Breast epithelium (tissue), 4 donors: ENCODE measurements around the gene SPHK2. TPM values are rescaled to one million over a fixed set of nuclear protein-coding genes. Genes with fewer than 3 reads are reported as not detected.

Source experiments
- DNase-seq, 2 donors: peaks; one replicate each; pipeline ENCODE4 v3.0.0-alpha.2; 2019; ENCODE audit warnings: low spot score in 2 of 2
- H3K27ac ChIP-seq, 2 donors: fragments of 200-600 bp; sonication (generic) in 1 of 2; one replicate each; pipeline ENCODE4 v1.5.1; 2016 to 2019; ENCODE audit warnings: mild to moderate bottlenecking in 1 of 2
- H3K27me3 ChIP-seq, 2 donors: fragments of 200-600 bp; sonication (generic) in 1 of 2; one replicate each; pipeline versions ENCODE4 v1.5.1 to v1.6.0; 2017 to 2019; ENCODE audit warnings: control low read depth in 1 of 2, mild to moderate bottlenecking in 1 of 2
- H3K36me3 ChIP-seq: fragments of 200-600 bp; one replicate; pipeline ENCODE4 v1.5.1; 2019
- H3K4me1 ChIP-seq, 2 donors: fragments of 200-600 bp; sonication (generic); one replicate each; pipeline ENCODE4 v1.5.1; 2016 to 2019; ENCODE audit warnings: control low read depth in 1 of 2
- H3K4me3 ChIP-seq, 3 donors: fragments of 200-600 bp; sonication (generic); 1 replicate in 2 of 3; 2 replicates in 1 of 3; pipeline ENCODE4 v1.5.1; 2016 to 2019; ENCODE audit warnings: mild to moderate bottlenecking in 3 of 3, moderate library complexity in 2 of 3
- H3K9me3 ChIP-seq, 2 donors: fragments of 200-600 bp; sonication (generic) in 1 of 2; one replicate each; pipeline ENCODE4 v1.5.1; 2016 to 2019; ENCODE audit warnings: control low read depth in 1 of 2
- POLR2A ChIP-seq: fragments of 450-650 bp; IDR thresholded peaks from one replicate; pipeline ENCODE4 v1.6.1; 2016; ENCODE audit warnings: antibody characterized with exemption, mild to moderate bottlenecking, moderate library complexity
- POLR2AphosphoS5 ChIP-seq, 3 donors: sonication (generic); formaldehyde crosslinking; IDR thresholded peaks; one replicate each; pipeline ENCODE4 v1.6.1; 2017; ENCODE audit warnings: antibody characterized with exemption in 3 of 3
- intact Hi-C: fragments of 100-400 bp; cut with DNase I; formaldehyde crosslinking; loops from one replicate; pipeline ENCODE4 v1.15.1; 2023; ENCODE audit warnings: low total_unique reads
- total RNA-seq, 3 donors: library from RNA; depleted of rRNA; stranded (reverse); fragments of >200 nt; gene quantifications; one replicate each; pipeline ENCODE4 v1.1.0, GENCODE V29; 2016
- TF ChIP-seq, protein P1 (sequence below), 3 donors: fragments of 450-650 bp; IDR thresholded peaks; one replicate each; pipeline ENCODE4 v1.5.1; 2016 to 2017; ENCODE audit warnings: antibody characterized with exemption in 3 of 3, mild to moderate bottlenecking in 3 of 3, moderate library complexity in 3 of 3

Gene SPHK2
- total RNA-seq, 3 donors from 2014 or later = 7.4 to 10.8 (median 10.5) TPM

DNA sequence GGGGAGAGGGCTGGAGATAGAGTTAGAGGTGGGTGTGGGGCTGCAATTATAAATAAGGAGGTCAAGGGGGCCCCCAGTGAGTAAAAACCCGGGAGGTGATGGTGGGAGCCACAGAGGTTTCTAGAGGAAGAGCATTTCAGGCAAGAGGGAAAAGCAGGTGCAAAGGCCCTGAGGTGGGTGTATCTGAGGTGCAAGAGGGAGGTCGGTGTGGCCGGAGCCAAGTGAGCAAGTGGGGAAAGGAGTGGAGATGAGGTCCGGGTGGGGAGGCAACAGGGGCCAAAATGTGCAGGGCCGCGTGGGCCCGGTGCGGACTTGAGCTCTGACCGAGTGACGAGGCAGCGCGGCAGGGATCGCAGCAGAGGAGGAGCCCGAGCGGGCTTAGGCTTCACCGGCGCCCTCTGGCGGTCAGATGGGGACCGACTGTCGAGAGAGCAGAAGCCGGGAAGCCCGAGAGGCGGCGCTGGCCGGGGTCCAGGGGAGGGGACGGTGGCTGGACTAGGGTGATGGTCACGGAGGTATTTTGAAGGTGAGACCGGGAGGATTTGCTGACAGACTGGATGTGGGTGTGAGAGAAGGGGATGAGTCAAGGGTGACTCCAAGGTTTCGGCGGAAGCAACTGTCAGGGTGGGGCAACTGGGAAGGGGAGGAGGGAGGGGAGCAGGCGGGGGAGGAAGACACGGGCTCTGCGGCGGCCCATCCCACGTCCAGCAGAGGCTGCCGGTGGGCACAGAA lies 30.5 kb upstream of the SPHK2 start:
- Histone ChIP-seq H3K27ac (peak overlapping the region; percentile 2 to 10), H3K4me3 (peak overlapping the region; percentile 26 to 60 (median 42)), H3K27me3 (no peaks in the 10 kb centered on the region), H3K4me1 (no peaks in the 10 kb centered on the region), H3K36me3 (no peaks in the 10 kb centered on the region), H3K9me3 (no peaks in the 10 kb centered on the region)
- intact Hi-C loops = no loop called here
- peak; percentile 21 to 42 (median 41) for TF ChIP-seq POLR2AphosphoS5 (IDR thresholded peaks at IDR 0.05)
- TF ChIP-seq POLR2A = no peak
- TF ChIP-seq, protein P1, sequence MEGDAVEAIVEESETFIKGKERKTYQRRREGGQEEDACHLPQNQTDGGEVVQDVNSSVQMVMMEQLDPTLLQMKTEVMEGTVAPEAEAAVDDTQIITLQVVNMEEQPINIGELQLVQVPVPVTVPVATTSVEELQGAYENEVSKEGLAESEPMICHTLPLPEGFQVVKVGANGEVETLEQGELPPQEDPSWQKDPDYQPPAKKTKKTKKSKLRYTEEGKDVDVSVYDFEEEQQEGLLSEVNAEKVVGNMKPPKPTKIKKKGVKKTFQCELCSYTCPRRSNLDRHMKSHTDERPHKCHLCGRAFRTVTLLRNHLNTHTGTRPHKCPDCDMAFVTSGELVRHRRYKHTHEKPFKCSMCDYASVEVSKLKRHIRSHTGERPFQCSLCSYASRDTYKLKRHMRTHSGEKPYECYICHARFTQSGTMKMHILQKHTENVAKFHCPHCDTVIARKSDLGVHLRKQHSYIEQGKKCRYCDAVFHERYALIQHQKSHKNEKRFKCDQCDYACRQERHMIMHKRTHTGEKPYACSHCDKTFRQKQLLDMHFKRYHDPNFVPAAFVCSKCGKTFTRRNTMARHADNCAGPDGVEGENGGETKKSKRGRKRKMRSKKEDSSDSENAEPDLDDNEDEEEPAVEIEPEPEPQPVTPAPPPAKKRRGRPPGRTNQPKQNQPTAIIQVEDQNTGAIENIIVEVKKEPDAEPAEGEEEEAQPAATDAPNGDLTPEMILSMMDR (IDR thresholded peaks at IDR 0.05) = peak; percentile 84 to 94 (median 93)
- DNase-seq = peak; percentile 76 to 86

DNA sequence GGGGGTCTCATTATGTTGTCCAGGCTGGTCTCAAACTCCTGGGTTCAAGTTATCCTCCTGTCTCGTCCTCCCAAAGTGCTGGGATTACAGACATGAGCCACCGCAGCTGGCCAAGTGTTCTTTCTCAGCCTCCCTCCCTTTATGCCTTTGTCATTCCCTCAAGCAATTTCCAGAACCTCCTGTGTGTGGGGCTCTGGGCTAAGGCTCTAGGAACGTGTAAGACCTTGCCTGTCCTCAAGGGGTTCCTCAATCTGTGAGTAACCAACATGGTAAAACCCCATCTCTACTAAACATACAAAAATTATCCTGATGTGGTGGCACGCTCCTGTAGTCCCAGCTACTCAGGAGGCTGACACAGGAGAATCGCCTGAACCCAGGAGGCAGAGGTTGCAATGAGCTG lies 28.3 kb upstream of the SPHK2 start:
- intact Hi-C loops = no loop called here
- TF ChIP-seq POLR2AphosphoS5 (IDR thresholded peaks at IDR 0.05) = no peak
- TF ChIP-seq, protein P1 (IDR thresholded peaks at IDR 0.05) = no peak
- no peak for TF ChIP-seq POLR2A
- Histone ChIP-seq H3K9me3 (no peaks in the 10 kb centered on the region), H3K4me1 (no peaks in the 10 kb centered on the region), H3K36me3 (no peaks in the 10 kb centered on the region), H3K4me3 (no peak overlapping the region), H3K27ac (no peak overlapping the region), H3K27me3 (no peaks in the 10 kb centered on the region)
- DNase-seq = no peak

DNA sequence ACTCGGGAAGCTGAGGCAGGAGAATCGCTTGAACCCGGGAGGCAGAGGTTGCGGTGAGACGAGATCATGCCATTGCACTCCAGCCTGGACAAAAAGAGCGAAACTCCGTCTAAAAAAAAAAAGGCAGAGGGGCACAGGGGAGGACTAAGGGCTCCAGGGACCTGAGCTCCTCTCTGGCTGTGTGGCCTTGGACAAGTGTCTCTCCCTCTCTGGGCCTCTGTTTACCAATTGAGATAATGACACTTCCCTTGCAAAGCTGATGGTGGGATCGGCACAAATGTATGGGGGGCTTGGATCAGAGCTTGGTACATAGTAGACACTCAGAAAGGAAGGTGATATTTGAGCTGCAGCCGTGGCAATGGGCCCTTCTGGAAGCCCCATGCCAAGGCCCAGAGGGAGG lies 24.1 kb upstream of the SPHK2 start:
- Histone ChIP-seq H3K4me3 (no peak overlapping the region), H3K9me3 (no peaks in the 10 kb centered on the region), H3K27me3 (no peaks in the 10 kb centered on the region), H3K27ac (no peak overlapping the region), H3K4me1 (no peaks in the 10 kb centered on the region), H3K36me3 (no peaks in the 10 kb centered on the region)
- DNase-seq = no peak
- intact Hi-C loops = no loop called here
- no peak for TF ChIP-seq POLR2AphosphoS5 (IDR thresholded peaks at IDR 0.05)
- TF ChIP-seq, protein P1 (IDR thresholded peaks at IDR 0.05) = no peak
- no peak for TF ChIP-seq POLR2A

DNA sequence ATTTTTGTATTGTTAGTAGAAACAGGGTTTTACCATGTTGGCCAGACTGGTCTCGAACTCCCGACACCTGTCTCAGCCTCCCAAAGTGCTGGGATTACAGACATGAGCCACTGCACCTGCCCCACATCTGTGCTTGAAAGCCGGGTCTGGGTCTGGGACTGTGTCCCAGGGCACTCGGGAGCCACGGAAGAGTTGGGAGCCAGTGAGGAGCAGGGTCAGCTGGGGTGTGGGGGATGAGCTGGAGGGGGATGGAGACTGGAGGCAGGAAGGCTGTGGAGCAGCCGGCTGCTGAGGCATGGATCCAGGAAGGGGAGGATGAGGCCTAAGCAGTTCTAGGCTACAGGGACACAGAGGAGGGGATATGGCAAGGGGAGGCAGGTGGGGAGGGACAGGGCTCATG lies 23.5 kb upstream of the SPHK2 start:
- no peaks in the 10 kb centered on the region for H3K9me3 ChIP-seq
- H3K27ac ChIP-seq = no peak overlapping the region
- H3K4me3 ChIP-seq = no peak overlapping the region
- intact Hi-C loops = no loop called here
- no peak for DNase-seq
- no peaks in the 10 kb centered on the region for H3K27me3 ChIP-seq
- no peaks in the 10 kb centered on the region for H3K4me1 ChIP-seq
- TF ChIP-seq POLR2AphosphoS5 (IDR thresholded peaks at IDR 0.05) = no peak
- no peak for TF ChIP-seq POLR2A
- TF ChIP-seq, protein P1 (IDR thresholded peaks at IDR 0.05) = no peak
- H3K36me3 ChIP-seq = no peaks in the 10 kb centered on the region

DNA sequence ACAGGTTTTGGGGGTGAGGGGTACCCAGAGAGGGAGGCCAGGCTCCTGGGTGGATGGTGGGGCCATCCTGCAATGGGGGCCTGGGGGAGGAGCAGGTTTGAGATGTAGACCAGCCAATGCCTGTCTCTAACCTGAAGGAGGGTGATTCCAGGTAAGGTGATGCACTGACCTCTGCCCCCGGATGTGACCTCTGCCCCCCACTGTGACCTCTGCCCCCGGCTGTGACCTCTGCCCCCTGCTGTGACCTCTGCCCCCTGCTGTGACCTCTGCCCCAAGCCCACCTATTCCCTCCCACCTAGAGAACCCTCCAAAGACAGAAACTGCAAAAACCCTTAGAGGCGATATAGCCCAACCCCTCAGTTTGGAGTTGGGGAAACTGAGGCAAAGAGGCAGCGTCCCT lies 23.1 kb upstream of the SPHK2 start:
- Histone ChIP-seq H3K9me3 (no peaks in the 10 kb centered on the region), H3K4me3 (no peak overlapping the region), H3K4me1 (no peaks in the 10 kb centered on the region), H3K36me3 (no peaks in the 10 kb centered on the region), H3K27me3 (no peaks in the 10 kb centered on the region), H3K27ac (no peak overlapping the region)
- no peak for DNase-seq
- intact Hi-C loops = no loop called here
- TF ChIP-seq, protein P1 (IDR thresholded peaks at IDR 0.05) = no peak
- TF ChIP-seq POLR2A (no peak), POLR2AphosphoS5 (IDR thresholded peaks at IDR 0.05) (no peak)
